Stimulated activated naive CD8-positive, alpha-beta T cell treated with anti-CD3 and anti-CD28 coated beads, Interleukin-15, Interleukin-2, amounts not matched to agents 100 ng/mL and 50 ng/mL, for 24 hours (primary cell): ENCODE results near the gene ESRRG.

Experiments
- H3K27ac Mint-ChIP-seq: one replicate; pipeline ENCODE4 v1.8.0; 2021; ENCODE audit warnings: mild to moderate bottlenecking, mixed read lengths
- H3K27me3 Mint-ChIP-seq: one replicate; pipeline ENCODE4 v1.8.0; 2021; ENCODE audit warnings: mixed read lengths
- H3K36me3 Mint-ChIP-seq: one replicate; pipeline ENCODE4 v1.8.0; 2021; ENCODE audit warnings: low read depth, mixed read lengths
- H3K4me1 Mint-ChIP-seq: one replicate; pipeline ENCODE4 v1.8.0; 2021; ENCODE audit warnings: low read depth, mixed read lengths
- H3K4me3 Mint-ChIP-seq: one replicate; pipeline ENCODE4 v1.8.0; 2021; ENCODE audit warnings: mild to moderate bottlenecking, mixed read lengths
- H3K9me3 Mint-ChIP-seq: one replicate; pipeline ENCODE4 v1.8.0; 2021; ENCODE audit warnings: mixed read lengths

The ESRRG gene

GRCh38 chr1:216679108-216679507 lies 44.1 kb downstream of the ESRRG start:
- Mint-ChIP-seq H3K36me3 (no peaks in the 10 kb centered on the region), H3K9me3 (peaks cover 4% of the 10 kb centered on the region), H3K4me3 (no peak overlapping the region), H3K27ac (no peak overlapping the region), H3K4me1 (no peaks in the 10 kb centered on the region), H3K27me3 (no peaks in the 10 kb centered on the region)

- Mint-ChIP-seq H3K4me1 (no peaks in the 10 kb centered on the region), H3K36me3 (no peaks in the 10 kb centered on the region), H3K9me3 (peaks cover 4% of the 10 kb centered on the region), H3K27me3 (no peaks in the 10 kb centered on the region), H3K4me3 (no peak overlapping the region), H3K27ac (no peak overlapping the region)
Observed at GRCh38 chr1:216670118-216670883, 52.9 kb downstream of the ESRRG start.

GRCh38 chr1:216666441-216666840 lies 56.8 kb downstream of the ESRRG start:
- Mint-ChIP-seq H3K9me3 (peaks cover 4% of the 10 kb centered on the region), H3K36me3 (no peaks in the 10 kb centered on the region), H3K4me1 (no peaks in the 10 kb centered on the region), H3K4me3 (no peak overlapping the region), H3K27me3 (no peaks in the 10 kb centered on the region), H3K27ac (no peak overlapping the region)

- Mint-ChIP-seq H3K36me3 (no peaks in the 10 kb centered on the region), H3K27me3 (no peaks in the 10 kb centered on the region), H3K9me3 (peaks cover 4% of the 10 kb centered on the region), H3K27ac (no peak overlapping the region), H3K4me1 (no peaks in the 10 kb centered on the region), H3K4me3 (no peak overlapping the region)
Observed at GRCh38 chr1:216665856-216666255, 57.4 kb downstream of the ESRRG start.

- Mint-ChIP-seq H3K4me1 (no peaks in the 10 kb centered on the region), H3K27me3 (no peaks in the 10 kb centered on the region), H3K27ac (no peak overlapping the region), H3K4me3 (no peak overlapping the region), H3K36me3 (no peaks in the 10 kb centered on the region), H3K9me3 (peaks cover 4% of the 10 kb centered on the region)
Observed at GRCh38 chr1:216665406-216665805, 57.8 kb downstream of the ESRRG start.

- Mint-ChIP-seq H3K36me3 (no peaks in the 10 kb centered on the region), H3K9me3 (peaks cover 4% of the 10 kb centered on the region), H3K27me3 (no peaks in the 10 kb centered on the region), H3K4me3 (no peak overlapping the region), H3K27ac (no peak overlapping the region), H3K4me1 (no peaks in the 10 kb centered on the region)
Observed at GRCh38 chr1:216662681-216663080, 60.5 kb downstream of the ESRRG start.

GRCh38 chr1:216660561-216660960 lies 62.7 kb downstream of the ESRRG start:
- Mint-ChIP-seq H3K27me3 (no peaks in the 10 kb centered on the region), H3K36me3 (no peaks in the 10 kb centered on the region), H3K4me1 (no peaks in the 10 kb centered on the region), H3K27ac (no peak overlapping the region), H3K4me3 (no peak overlapping the region), H3K9me3 (no peaks in the 10 kb centered on the region)

GRCh38 chr1:216653001-216653400 lies 70.2 kb downstream of the ESRRG start:
- Mint-ChIP-seq H3K27ac (no peak overlapping the region), H3K4me3 (no peak overlapping the region), H3K4me1 (no peaks in the 10 kb centered on the region), H3K27me3 (no peaks in the 10 kb centered on the region), H3K9me3 (no peaks in the 10 kb centered on the region), H3K36me3 (no peaks in the 10 kb centered on the region)

- H3K36me3 Mint-ChIP-seq: no peaks in the 10 kb centered on the region
- H3K4me3 Mint-ChIP-seq: no peak overlapping the region
- H3K27me3 Mint-ChIP-seq: no peaks in the 10 kb centered on the region
- no peaks in the 10 kb centered on the region for H3K9me3 Mint-ChIP-seq
- no peak overlapping the region for H3K27ac Mint-ChIP-seq
- no peaks in the 10 kb centered on the region for H3K4me1 Mint-ChIP-seq
Observed at GRCh38 chr1:216651826-216652418, 71.3 kb downstream of the ESRRG start.

- no peaks in the 10 kb centered on the region for H3K27me3 Mint-ChIP-seq
- H3K27ac Mint-ChIP-seq: no peak overlapping the region
- no peak overlapping the region for H3K4me3 Mint-ChIP-seq
- no peaks in the 10 kb centered on the region for H3K36me3 Mint-ChIP-seq
- H3K9me3 Mint-ChIP-seq: peaks cover 6% of the 10 kb centered on the region
- no peaks in the 10 kb centered on the region for H3K4me1 Mint-ChIP-seq
Observed at GRCh38 chr1:216643176-216643575, 80.1 kb downstream of the ESRRG start.

- no peaks in the 10 kb centered on the region for H3K4me1 Mint-ChIP-seq
- no peak overlapping the region for H3K27ac Mint-ChIP-seq
- H3K36me3 Mint-ChIP-seq: no peaks in the 10 kb centered on the region
- H3K27me3 Mint-ChIP-seq: no peaks in the 10 kb centered on the region
- H3K4me3 Mint-ChIP-seq: no peak overlapping the region
- peaks cover 6% of the 10 kb centered on the region for H3K9me3 Mint-ChIP-seq
Observed at GRCh38 chr1:216641669-216642460, 81.4 kb downstream of the ESRRG start.

GRCh38 chr1:216640100-216640499 lies 83.1 kb downstream of the ESRRG start:
- H3K4me3 Mint-ChIP-seq: no peak overlapping the region
- H3K36me3 Mint-ChIP-seq: no peaks in the 10 kb centered on the region
- no peak overlapping the region for H3K27ac Mint-ChIP-seq
- H3K4me1 Mint-ChIP-seq: no peaks in the 10 kb centered on the region
- H3K27me3 Mint-ChIP-seq: no peaks in the 10 kb centered on the region
- H3K9me3 Mint-ChIP-seq: peaks cover 3% of the 10 kb centered on the region

- H3K27me3 Mint-ChIP-seq: no peaks in the 10 kb centered on the region
- H3K4me1 Mint-ChIP-seq: no peaks in the 10 kb centered on the region
- no peak overlapping the region for H3K4me3 Mint-ChIP-seq
- H3K27ac Mint-ChIP-seq: no peak overlapping the region
- H3K36me3 Mint-ChIP-seq: no peaks in the 10 kb centered on the region
- peaks cover 7% of the 10 kb centered on the region for H3K9me3 Mint-ChIP-seq
Observed at GRCh38 chr1:216632980-216633379, 90.2 kb downstream of the ESRRG start.

GRCh38 chr1:216630532-216630931 lies 92.7 kb downstream of the ESRRG start:
- H3K27me3 Mint-ChIP-seq: no peaks in the 10 kb centered on the region
- no peaks in the 10 kb centered on the region for H3K36me3 Mint-ChIP-seq

GRCh38 chr1:216627252-216627651 lies 96.0 kb downstream of the ESRRG start:
- Mint-ChIP-seq H3K36me3 (no peaks in the 10 kb centered on the region), H3K4me3 (no peak overlapping the region), H3K27ac (no peak overlapping the region), H3K9me3 (peaks cover 7% of the 10 kb centered on the region), H3K4me1 (no peaks in the 10 kb centered on the region), H3K27me3 (no peaks in the 10 kb centered on the region)

More at GRCh38 chr1:216630532-216630931, 92.7 kb downstream of the ESRRG start:
- Mint-ChIP-seq H3K4me1 (no peaks in the 10 kb centered on the region), H3K9me3 (peaks cover 7% of the 10 kb centered on the region), H3K27ac (no peak overlapping the region), H3K4me3 (no peak overlapping the region)
